Measurements from ENCODE around the gene GGT5. TPM values are rescaled to one million over a fixed set of nuclear protein-coding genes. Genes with fewer than 3 reads are reported as not detected.

The GGT5 gene
- total and polyA plus RNA-seq, 2 of the 13 experiments (the other 11 are each of a cell fraction or from before 2014, with no cell fraction given): 0.69 to 3.1 TPM

GRCh38 chr22:24270556-24271385 lies 25.9 kb upstream of the GGT5 start, which contains the start of gene SPECC1L (continued):
- TF ChIP-seq ZNF503 (CRISPR knock-in tag; IDR thresholded peaks at IDR 0.05) (0 out of 2 replicates have a peak, but pooled peaks have one; percentile 55), RBM22 (optimal IDR thresholded peaks at IDR 0.05; ENCODE audit: low read length) (no peak), ZNF800 (CRISPR knock-in tag; IDR thresholded peaks at IDR 0.05) (no peak; the same call in 1 of the 2 replicates), SAFB2 (CRISPR knock-in tag; IDR thresholded peaks at IDR 0.05; ENCODE audit: borderline replicate concordance, low read depth) (no peak), KLF9 (CRISPR knock-in tag; IDR thresholded peaks at IDR 0.05; ENCODE audit: low read depth) (no peak), ZNF350 (CRISPR knock-in tag; IDR thresholded peaks at IDR 0.05; ENCODE audit: borderline replicate concordance, low read depth) (peak; percentile 55), ISL2 (CRISPR knock-in tag; IDR thresholded peaks at IDR 0.05) (peak; percentile 54; the same call in 1 of the 2 replicates), HNF1B (CRISPR knock-in tag; IDR thresholded peaks at IDR 0.05) (peak; percentile 86), FOXA1 (IDR thresholded peaks at IDR 0.05) (no peak), FOXA1 (CRISPR knock-in tag; IDR thresholded peaks at IDR 0.05) (no peak), ZNF382 (CRISPR knock-in tag; IDR thresholded peaks at IDR 0.05; ENCODE audit: borderline replicate concordance) (no peak), RNF219 (CRISPR knock-in tag; IDR thresholded peaks at IDR 0.05) (no peak), SSRP1 (CRISPR knock-in tag; IDR thresholded peaks at IDR 0.05) (no peak), TAF1 (CRISPR knock-in tag; IDR thresholded peaks at IDR 0.05) (peak; percentile 81), GLMP (CRISPR knock-in tag; IDR thresholded peaks at IDR 0.05; ENCODE audit: borderline replicate concordance) (no peak), ZNF143 (CRISPR knock-in tag; IDR thresholded peaks at IDR 0.05) (peak; percentile 54), MLLT10 (CRISPR knock-in tag; IDR thresholded peaks at IDR 0.05) (no peak), PHB2 (IDR thresholded peaks at IDR 0.05; ENCODE audit: partially characterized antibody) (no peak), NRL (CRISPR knock-in tag; IDR thresholded peaks at IDR 0.05; ENCODE audit: borderline replicate concordance) (peak; percentile 60; the same call in 1 of the 2 replicates), ZNF333 (CRISPR knock-in tag; IDR thresholded peaks at IDR 0.05; ENCODE audit: borderline replicate concordance) (0 out of 2 replicates have a peak, but pooled peaks have one; percentile 25), XRCC5 (optimal IDR thresholded peaks at IDR 0.05; ENCODE audit: low read length) (no peak)

Measured in HepG2 (cell line).